CD4-positive, alpha-beta T cell treated with Interferon alpha-2 for 1 hour (primary cell): ENCODE data around the gene GARIN3.
A peak's percentile ranks its signal among the peaks of the same experiment; 100 is the strongest.

Source experiments
- DNase-seq, 2 donors: peaks; one replicate each; pipeline ENCODE4 v3.0.0-alpha.2; 2020 to 2022

Gene GARIN3

GRCh38 chr5:157142317-157143126 is 23.5 kb downstream of the GARIN3 start, which contains the start of gene MED7:
MED7 (minus strand) TSS chr5:157142865; CDS start chr5:157139431, 3,434 bp downstream.
- peak; percentile 97 to 98 for DNase-seq

DNA sequence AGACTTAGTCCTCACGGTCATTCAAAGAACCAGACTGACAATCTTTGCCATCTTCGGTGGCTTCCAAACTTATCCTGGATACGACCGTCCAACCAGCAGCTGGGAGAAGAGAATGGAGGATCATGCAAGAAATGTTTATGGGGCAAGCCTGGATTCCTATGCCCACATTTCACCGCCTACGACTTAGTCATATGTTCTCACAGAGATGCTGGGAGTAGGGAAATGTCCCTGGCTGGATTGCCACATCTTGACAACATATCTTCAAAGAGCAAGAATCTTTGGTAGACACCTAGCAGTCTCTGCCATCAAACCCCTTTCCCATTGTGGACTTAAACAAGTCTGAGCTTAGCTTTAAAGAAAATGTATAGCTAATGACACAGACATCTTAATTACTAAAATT is 28.4 kb downstream of the GARIN3 start:
- no peak for DNase-seq

- DNase-seq = no peak
Observed at GRCh38 chr5:157132281-157132612, 33.8 kb downstream of the GARIN3 start.

DNA sequence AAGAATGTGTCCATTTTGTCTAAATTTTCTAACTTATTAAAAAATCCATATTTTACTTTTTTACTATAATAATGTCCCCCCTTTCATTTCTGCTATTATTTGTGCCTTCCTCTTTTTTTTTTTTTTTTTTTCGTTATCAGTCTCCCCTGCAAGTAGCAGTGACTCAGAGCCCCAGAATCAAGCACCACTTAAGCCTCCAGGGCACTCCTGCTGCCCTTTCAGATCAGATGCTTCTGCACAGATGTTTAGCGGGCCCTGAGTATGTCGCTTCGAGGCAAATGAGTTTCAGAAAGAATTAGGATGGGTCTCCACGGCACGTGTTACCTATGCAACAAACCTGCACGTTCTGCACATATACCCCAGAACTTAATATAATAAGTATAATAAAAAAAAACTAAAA is 35.1 kb downstream of the GARIN3 start:
- no peak for DNase-seq

- DNase-seq = no peak
Observed at GRCh38 chr5:157121709-157122108, 44.4 kb downstream of the GARIN3 start.

- no peak for DNase-seq
Observed at GRCh38 chr5:157120102-157120501, 46.0 kb downstream of the GARIN3 start.

GRCh38 chr5:157116483-157116954 is 49.5 kb downstream of the GARIN3 start:
- DNase-seq = no peak

GRCh38 chr5:157115502-157115901 is 50.6 kb downstream of the GARIN3 start:
- DNase-seq = no peak

GRCh38 chr5:157115012-157115411 is 51.1 kb downstream of the GARIN3 start:
- no peak for DNase-seq

GRCh38 chr5:157113002-157113401 is 53.1 kb downstream of the GARIN3 start:
- DNase-seq = peak; percentile 19 to 61
